Measurements from ENCODE around the gene TUBA3D.
"Not testable (repeated sequence)": the region's sequence is repeated elsewhere in the genome, so short reads cannot be mapped to it uniquely, and the experiment has no call there.

Gene TUBA3D

DNA sequence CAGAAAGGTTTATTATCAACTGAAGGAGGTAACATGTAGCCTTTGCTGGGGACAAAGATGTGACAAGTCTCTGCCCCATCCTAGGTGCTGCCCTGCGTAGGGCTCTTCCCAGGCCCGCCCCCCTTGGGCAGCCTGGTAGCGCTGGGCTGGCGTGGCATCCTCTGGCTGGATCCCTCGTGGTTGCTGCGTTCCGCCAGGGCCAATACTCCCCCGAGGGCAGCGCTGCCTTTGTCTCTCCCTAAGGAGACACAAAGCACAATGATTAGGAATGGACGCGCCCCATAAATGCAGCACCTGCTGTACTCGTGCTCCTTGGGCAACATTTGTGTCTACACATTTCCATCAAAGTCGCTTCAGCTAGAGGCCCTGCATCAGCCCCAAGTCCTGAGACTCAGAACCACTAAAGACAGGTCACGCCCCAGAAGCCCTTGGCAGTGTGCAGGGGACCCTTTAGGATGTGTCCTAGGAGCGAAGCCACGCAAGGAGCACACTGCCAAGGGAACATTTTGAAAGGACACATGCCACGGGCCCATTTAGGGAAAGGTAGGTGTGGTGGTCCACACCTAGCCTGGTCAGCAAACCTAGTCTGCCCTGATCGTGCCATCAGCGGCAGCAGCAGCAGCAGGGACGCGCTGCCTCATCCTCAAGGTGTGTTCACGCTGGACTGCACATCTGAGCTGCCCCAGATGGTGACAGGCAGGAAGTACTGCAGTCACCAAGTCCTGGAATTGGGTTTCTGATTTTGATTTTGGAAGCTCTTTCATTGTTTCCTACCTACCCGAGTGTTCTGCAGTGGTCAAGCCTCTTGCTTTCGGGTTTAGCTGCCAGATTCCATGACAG lies 8.3 kb downstream of the TUBA3D start:
- H3K4me3 ChIP-seq (ENCODE audit: low read length) = not testable (repeated sequence)

DNA sequence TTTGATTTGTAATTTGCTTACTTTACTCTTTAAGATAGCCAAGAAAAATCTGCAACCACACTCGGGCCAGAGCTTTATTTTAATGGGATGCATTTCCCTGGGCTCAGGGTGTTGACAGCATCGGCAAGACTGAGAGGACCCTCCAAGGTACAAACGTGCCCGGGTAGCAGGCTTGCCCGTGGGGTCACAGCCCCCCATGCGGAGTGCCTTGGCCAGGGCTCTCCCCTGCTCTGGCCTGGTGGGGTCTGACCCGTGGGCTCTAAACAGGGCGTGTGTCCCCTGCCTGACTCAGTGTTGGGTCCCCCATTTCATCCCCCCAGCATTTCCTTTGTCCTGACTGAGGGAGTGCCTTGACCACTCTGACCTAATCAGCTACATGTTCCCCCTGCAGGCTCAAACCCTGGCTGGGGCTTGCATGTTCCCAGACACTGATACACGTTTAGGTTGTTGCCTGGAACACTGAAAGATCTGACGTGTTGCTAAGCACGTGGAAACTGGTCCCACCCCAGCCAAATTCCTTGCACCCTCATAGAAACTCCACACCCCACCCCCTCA lies 9.1 kb downstream of the TUBA3D start:
- H3K4me3 ChIP-seq (ENCODE audit: low read length) = not testable (repeated sequence)

DNA sequence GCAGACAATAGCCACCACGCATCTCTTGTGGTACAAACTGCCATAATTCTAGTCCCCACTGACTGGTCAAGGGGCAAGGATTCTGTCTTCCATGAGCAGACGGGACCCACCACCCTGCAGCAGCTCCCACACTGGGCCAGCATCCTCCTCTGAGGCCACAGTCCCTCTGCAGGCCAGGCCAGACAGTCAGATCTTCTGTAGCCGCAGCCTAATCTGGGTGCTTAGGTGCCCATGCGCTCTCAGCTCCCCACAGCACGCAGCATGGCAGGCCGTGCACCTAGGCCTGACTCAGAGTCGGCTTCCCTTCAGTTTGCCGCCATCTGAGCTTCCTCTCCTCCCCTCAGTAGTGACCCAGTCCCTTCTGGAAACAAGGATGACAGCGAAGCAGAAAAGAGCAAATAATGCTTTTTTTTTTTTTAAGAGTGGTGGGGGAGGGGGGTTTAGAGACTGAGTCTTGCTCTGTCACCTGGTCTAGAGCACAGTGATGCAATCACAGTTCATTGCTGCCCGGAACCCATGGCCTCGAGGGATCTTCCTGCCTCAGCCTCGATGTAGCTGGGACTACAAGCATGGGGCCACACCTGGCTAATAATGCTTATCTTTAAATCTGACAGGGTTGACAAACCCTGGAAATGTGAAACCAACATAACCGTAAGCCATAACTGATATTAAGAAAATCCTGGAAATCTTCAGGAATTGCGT lies 10.4 kb downstream of the TUBA3D start:
- H3K4me3 ChIP-seq (ENCODE audit: low read length) = not testable (repeated sequence)

DNA sequence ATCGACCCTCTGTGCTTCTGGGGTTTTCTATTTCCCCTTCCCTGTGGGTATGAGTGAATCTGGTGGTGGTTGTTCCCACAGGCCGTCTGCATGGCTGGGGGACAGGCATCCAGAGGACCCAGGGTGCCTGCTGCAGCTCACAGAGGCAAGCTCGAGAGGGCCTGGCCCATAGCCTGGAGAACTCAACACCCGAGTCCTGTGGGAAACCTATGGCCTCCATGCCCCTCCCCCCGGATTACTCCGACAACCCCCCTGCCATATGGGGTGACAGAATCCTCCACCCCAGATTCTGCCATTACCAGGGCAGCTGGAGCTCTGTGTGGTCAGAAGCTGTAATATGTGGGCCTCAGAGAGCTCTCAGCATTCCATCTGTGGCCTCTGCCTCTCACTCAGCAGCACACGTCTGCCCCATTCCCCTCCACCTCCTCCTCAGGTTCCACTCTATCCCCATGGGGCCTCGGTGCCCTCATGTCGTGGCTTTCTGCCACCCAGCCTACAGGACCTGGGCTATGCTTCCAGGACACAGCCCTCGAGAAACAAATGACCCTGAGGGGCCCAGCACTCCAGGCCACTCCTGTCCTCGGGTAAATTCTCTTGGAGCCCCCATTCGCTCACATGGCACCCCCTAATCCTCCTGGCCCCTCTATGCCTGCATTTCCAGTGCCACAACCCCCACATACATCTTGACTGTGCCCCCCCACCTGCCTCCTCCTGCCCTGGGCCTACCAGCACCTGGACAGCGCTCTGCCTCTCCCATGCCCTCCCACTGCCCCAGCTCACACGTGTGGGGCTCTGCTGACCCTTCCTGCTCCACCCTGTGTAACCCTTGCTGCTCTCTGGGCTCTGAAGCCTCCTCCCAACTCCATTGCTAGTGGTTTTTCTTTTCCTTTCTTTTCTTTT lies 12.6 kb downstream of the TUBA3D start:
- TF ChIP-seq ZNF274 (IDR thresholded peaks at IDR 0.05; ENCODE audit: low read depth, low read length) = no peak
- no peak overlapping the region for H3K4me3 ChIP-seq (ENCODE audit: low read length)

DNA sequence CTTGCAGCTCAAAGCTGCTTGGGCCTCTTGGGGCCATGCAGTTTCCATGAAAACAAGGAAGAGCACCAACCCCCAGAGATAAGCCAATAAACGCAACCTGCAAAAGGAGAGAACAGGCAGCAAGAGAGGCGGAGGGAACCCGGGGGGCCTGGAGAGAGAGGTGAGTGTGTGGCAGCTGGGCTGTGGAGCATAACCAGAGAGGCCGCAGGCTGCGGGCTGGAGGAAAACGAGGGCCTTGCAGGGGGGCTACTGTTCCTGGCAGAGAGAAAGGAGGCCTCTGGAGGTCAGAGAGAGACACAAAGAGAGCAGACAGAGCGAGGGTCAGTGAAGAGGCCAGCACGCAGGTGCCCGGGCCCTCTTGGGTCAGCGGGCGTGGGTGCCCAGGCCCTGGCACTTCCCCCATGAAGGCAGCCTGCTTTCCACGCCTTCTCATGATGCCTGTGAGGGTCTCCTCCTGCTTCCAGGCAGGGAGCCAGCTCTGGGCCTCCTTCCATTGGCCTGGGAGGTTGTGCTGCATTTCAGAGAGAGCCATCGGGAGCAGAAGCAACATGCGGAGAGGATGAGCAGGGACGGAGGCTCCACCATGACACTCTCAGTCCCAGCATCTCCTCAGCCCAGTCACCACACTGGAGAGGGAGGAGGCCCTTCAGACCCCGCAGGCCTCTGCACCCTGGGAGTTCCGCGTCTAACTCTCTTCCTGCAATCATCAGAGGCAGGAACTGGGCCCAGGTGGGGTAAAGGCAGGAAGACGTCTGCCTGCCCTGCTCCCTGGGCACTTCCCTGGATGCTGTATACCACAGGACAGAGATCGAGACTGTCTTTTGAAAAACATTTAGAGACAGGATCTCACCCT lies 14.9 kb downstream of the TUBA3D start:
- peak overlapping the region; percentile 63 for H3K4me3 ChIP-seq (ENCODE audit: low read length)

DNA sequence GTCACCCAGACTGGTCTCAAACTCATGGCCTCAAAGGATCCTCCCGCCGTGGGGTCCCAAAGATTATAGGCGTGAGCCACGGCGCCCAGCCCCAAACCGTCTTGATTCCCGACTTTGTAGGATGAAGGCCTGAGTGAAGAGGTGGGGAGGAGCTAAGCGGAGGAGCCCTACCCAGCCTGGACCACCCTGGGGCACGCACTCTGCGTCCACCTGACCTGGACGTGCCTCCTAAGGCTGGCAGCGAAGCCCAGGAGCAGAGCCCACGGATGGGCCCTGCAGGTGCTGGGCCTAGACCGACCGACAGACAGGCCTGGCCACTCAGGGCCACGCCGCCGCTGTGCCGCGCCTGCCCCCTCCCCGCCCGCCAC lies 15.5 kb downstream of the TUBA3D start:
- H3K4me3 ChIP-seq (ENCODE audit: low read length) = peak overlapping the region; percentile 63

DNA sequence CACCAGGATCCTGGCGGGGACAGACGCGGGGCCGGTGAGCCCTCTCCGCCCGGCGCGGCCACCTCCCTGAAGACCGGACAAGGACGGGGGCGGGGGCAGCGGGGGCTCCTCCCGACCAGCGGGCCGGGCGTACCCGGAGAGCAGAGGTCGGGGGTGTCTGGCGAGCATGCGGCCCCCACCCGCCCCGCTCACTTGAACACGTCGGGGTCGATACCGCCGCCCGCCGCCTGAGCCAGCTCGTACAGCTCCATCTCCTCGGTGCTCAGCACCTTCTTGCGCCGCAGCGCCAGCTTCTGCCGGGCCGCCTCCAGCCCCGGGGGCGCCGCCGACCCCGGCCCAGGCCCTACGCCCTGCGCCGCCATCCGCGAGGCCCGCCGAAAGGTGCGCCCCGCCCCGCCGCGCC lies 16.1 kb downstream of the TUBA3D start, which contains the start of gene MZT2A:
Gene MZT2A, minus strand, starts transcription at position 383 of the 403 bp plus-strand sequence. Its CDS starts 21 bp downstream, at position 362.
- H3K4me3 ChIP-seq (ENCODE audit: low read length) = peak within 1 kb of the TSS; percentile 63

DNA sequence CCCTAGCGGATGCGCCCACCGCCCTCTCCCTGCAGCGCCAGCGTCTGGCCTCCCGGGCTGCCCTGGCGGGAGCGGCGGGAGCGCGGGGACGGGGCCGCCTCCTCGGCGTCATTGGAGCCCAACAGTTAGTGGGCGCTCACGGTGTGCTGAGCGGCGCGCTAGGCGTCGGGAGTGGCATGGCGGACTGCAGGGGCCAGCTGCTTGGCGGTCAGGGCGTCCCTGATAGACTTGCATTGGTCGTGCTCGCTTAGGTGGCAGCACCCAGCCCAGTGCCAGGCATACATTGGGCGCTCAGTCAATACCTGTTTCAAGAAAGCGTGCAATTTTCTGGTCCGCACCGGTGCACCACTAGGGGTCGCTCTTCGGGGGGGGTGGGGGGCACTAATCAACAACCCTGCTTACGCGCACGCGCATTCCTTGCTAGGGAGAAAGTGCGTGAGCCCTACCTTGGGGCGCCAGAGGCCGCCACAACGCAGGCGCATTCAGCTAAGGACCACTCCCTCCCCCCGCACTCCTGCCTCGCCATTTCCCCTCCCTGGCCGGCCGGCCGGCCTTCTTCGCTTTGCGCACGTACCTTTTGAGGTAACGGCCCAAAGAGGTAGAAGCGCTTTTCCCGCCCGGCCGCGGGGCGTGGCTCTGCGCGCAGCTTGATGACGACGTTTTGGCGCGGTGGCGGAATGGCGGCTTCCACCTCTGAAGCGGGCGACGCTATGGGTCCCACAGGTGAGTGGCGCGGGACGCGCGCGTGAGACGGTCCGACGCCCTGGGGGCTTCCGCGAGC lies 16.7 kb downstream of the TUBA3D start:
- no peak for TF ChIP-seq ZNF274 (IDR thresholded peaks at IDR 0.05; ENCODE audit: low read depth, low read length)
- peak overlapping the region; percentile 63 for H3K4me3 ChIP-seq (ENCODE audit: low read length)

DNA sequence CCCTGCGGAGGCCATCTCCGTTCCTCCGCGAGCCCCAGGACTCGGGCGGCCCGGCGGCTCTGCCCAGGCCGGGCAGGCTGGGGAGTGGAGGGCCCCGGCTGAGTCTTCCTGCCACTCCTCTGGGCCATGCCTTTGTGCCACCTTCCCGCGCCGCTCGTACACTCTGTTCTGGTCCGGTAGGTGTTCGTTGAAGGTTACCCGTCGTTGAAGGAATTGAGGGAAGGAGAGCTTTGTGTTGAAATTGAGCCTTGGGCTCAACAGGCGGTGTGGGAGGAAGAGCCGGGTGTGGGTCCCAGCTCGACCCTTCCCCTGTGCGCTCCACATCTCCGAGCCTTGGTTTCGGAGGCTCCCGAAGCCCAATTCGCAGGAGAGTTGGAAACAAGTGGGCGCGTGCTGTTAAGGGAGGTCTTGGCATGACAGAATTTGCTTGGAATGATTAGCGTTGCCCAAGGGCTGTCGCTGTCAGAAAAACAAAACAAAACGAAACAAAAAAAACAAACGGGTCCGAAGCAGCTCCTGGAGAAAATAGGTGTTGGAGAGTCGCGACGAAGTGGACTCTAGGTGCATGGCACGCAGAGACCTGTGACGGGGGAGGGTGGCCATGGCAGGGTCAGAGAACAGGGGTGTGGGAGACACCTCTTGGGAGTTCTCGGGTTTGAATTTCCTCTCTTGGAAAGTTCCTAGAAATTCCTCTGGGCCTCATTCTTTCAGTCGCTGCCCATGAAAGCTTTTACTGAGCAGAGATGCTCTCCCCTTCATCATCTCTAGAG lies 17.5 kb downstream of the TUBA3D start:
- peak overlapping the region; percentile 63 for H3K4me3 ChIP-seq (ENCODE audit: low read length)
- TF ChIP-seq ZNF274 (IDR thresholded peaks at IDR 0.05; ENCODE audit: low read depth, low read length) = no peak

DNA sequence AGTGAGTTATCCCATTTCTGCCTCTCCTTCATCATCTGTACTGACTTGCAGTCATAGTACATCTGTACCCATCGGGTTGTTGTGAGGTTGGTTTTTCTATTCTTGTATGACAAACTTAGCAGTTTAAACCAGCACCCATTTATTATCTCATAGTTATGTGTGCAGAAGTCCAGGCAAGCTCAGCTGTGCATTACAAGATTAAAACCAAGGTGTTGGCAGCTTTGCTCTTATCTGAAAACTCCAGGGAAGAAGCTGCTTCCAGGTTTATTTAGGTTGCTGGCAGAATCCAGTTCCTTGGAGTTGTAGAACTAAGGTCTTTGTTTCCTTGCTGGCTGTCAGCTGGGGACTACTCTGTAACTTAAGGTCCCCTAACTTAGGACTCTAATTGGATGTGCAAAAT lies 19.6 kb downstream of the TUBA3D start:
- H3K4me3 ChIP-seq (ENCODE audit: low read length) = not testable (repeated sequence)

DNA sequence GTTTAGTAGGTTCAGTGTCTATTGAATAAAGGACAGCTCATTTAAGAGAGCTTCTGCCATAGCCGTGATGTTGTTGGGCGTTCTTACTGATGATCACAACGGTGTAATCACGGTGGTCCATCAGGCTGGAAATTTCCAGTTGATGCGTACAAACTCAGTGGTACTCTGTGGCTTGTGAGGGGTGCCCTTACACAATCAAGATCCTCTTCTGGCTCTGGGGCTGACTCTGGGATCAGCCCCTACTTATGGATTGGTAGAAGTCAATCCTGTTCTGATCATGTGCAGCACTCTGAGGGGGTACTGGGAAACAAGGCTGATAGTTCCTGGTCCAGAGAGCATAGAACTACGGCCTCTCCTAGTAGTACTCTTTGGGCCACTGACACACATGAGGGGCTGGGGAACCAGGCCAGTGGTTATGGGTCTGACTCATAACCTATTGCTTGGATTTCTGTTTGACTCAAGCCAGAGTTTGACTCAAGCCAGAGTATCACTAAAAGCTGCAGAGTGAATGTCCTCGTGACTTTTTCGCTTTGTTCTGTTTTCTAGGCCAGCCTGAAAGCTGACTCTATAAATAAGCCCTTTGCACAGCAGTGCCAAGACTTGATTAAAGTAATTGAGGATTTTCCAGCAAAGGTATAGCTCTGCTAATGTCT lies 22.5 kb downstream of the TUBA3D start:
- H3K4me3 ChIP-seq (ENCODE audit: low read length) = not testable (repeated sequence)

DNA sequence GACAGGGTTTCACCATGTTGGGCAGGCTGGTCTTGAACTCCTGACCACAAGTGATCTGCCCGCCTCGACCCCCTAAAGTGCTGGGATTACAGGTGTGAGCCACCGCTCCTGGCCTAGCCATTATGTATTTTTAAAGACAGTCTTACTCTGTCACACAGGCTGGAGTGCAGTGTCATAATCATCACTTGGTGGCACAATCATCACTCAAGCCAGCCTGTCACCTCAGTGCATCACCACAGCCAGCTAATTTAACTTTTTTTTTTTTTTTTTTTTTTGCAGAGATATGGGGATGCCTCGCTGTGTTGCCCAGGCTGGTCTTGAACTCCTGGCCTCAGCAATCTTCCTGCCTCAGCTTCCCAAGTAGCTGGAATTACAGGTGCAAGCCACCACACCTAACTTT lies 27.7 kb downstream of the TUBA3D start:
- not testable (repeated sequence) for H3K4me3 ChIP-seq (ENCODE audit: low read length)

DNA sequence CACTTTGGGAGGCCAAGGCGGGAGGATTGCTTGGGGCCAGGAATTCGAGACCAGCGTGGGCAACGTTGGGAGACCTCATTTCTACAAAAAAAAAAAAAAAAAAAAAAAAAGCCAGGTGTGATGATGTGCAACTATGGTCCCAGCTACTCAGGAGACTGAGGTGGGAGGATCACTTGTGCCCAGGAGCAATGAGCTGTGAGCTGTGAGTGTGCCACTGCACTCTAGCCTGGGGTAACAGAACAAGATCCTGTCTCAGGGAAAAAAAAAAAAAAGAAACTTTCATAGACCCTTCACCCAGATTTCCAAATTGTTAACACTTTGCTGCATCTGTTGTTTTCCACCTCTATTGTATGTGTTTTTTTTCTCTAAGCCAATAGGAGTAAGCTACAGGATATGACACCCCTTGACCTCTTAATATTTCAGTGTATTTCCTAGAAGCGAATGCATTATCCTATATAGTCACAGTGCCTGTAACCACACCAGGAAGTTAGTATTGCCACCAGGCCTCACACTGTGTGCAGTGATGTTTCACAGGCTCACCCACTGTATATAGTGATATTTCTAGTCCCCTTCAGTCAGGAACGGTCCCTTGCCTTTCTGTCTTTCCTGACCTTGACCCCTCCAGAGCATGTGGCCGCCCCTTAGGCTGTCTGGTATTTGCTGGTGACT lies 28.3 kb downstream of the TUBA3D start:
- not testable (repeated sequence) for H3K4me3 ChIP-seq (ENCODE audit: low read length)

All from GM08714 (cell line).